Pericardium fibroblast (primary cell): ENCODE measurements around the gene PDXP. TPM values are rescaled to one million over a fixed set of nuclear protein-coding genes. Genes with fewer than 3 reads are reported as not detected.

Experiments
- total RNA-seq: library from RNA; depleted of rRNA; stranded (reverse); fragments of >200 nt; gene quantifications from 2 replicates; pipeline ENCODE4 v1.2.3, GENCODE V29; 2015

Gene PDXP, protein sequence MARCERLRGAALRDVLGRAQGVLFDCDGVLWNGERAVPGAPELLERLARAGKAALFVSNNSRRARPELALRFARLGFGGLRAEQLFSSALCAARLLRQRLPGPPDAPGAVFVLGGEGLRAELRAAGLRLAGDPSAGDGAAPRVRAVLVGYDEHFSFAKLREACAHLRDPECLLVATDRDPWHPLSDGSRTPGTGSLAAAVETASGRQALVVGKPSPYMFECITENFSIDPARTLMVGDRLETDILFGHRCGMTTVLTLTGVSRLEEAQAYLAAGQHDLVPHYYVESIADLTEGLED
- 12.9 and 17.4 TPM in 2 replicates for total RNA-seq

DNA sequence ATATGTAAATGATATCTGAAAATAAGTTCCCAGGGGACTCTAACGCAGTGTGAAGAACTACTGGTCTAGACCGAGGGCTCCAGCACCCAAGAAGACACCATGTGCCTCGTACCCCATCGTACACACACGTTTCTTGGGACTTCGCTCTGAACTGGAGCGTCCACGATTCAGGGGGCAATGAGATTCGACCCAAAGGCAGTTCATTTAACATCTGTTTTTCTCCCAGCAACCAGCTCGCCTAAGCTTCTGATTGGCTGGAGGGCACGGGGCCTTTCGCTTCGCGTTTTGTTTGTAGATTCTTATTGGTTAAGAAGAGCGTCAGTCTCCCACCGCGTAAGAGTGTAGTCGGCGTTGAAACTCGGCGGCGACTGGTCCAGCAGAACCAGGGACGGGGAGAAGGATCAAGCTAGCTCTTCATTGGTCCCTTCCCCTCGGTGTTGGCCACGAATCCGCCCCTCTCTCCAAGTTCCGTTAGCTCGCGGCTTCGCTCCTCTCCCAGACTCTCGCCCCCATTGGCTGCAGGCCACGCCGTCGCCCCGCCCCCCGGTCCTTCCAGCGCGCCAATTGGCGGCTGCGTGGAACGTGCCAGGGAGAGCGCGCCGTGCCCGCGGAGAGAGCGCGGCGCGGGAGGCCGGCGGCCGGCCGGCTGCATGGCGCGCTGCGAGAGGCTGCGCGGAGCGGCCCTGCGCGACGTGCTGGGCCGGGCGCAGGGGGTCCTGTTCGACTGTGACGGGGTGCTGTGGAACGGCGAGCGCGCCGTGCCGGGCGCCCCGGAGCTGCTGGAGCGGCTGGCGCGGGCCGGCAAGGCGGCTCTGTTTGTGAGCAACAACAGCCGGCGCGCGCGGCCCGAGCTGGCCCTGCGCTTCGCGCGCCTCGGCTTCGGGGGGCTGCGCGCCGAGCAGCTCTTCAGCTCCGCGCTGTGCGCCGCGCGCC is at the start of gene PDXP:
PDXP (plus strand) TSS at position 591 of the 933 bp plus-strand sequence; CDS start at position 651, 60 bp downstream.

DNA sequence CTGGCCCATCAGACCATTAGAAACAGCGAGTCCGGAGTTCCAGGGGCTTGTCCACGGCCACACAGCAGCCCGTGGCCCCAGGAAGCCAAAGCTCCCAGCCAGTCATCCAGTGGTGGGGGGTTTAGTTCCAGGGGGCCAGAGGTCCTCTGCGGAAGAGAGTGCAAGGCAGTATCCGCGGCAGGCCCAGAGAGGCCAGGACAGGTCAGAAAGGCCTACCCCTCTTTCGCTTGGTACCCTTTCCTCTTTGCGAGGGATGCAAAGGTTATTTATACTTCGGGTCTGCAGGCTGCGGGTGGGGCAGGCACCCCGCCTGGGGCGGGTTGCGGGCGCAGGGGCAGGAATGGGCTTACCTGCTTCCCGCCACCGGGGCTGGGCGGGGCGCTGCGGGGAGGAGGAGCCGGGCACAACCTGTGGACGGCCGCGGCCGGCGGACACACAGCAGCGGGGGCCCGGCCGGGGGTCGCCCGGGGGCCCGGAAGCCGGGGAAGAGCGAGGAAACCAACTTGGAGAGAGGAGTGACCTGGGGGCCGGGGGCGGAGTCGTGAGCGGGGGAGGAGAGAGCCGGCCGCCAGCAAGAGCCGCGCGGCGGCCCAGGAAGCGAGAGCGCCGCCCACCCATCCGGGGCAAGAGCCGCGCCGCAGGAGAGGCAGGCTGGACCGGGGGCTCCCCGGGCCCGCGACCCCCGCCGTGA is 19.3 kb upstream of the PDXP start, which contains the start of gene SH3BP1:
SH3BP1 (plus strand) TSS at position 600 of the 691 bp plus-strand sequence. CDS start 119 bp downstream, outside the sequence.

DNA sequence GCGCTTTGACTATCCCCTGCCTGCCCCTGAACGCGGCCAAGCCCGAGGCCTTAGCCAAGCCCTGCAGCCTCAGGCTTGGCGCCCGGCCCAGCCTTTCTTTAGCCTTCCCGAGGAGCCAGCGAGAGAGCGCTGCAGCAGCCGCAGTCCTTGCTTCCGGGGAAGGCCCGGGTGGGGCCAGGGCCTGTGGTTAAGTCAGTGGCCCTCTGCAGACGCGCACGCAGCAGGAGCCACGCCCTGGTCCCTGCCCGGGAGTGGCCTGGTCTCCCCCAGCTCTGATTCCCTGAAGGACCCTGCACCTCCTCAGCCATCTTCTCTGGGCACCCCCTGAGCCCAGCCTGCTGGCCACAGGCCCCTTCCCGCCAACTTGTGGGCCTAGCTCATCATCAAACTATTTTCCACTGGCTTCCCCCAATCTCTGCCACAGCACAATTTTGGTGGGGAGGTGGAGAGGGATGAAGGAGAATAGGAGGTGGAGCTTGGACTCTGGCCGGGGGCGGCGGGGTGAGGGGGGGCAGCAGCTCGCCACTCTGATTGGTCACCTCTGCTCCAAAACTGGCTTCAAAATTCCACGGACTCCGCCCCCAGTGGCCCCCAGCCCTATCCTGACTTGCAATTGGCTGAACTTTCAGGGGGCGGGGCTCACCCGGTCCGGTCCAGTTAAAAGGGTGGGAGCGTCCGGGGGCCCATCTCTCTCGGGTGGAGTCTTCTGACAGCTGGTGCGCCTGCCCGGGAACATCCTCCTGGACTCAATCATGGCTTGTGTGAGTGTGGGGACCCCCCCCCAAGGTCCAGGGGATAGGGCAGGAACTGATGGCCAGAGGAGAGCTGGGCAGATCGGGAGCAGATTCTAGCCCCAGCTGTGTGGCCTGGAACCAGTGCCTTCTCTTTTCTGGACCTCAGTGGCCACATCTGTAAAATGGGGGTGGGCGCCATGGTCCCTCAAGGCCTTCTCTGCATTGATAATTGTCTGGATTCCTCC is 16.7 kb downstream of the PDXP start, which contains the start of gene LGALS1:
LGALS1 (plus strand) TSS at position 686 of the 979 bp plus-strand sequence; CDS start at position 753, 67 bp downstream.

DNA sequence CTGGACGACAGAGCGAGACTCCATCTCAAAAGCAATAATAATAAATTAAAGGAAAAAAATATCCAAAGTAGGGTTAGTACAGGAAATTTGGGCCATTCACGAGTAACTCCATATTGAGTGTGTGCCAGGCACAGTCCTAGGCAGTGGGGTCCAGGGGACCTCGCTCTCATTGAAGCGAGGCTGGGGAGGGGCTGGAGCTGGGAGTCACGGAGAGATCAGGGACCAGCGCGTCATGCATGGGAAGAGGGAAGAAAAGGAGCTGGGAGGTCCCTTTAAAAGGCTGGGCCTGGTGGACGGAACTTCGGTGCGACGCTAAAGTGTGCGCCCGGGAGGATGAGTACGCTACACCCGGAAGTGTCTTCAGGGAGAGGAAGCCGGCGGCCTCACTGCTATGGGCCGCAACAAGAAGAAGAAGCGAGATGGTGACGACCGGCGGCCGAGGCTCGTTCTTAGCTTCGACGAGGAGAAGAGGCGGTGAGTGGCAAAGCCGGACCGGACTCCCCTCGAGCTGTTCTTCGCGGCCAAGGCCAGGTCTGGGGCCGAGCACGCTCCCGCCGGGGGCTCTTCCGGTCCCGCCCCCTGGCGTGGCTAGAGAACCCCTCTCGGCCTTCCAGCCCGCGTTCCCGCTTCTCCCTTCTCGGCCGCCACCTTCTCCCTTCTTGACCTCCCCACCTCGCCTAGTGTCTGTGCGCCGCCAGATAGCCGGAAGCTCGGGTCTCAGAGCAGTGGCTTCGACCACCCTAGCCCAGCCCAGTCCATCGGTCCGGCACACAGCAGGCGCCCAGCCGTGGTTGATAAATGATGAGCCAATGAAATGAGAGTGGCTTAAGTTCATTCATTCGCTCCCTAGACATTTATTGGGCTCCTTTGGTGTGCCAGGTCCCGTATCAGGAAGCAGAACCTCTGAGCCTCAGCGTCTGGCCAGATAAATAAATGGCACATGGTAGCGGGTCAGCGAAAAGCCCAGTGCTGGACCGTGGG is 27.8 kb downstream of the PDXP start, which contains the start of gene NOL12:
NOL12 (plus strand) TSS at position 342 of the 981 bp plus-strand sequence; CDS start at position 392, 50 bp downstream.

DNA sequence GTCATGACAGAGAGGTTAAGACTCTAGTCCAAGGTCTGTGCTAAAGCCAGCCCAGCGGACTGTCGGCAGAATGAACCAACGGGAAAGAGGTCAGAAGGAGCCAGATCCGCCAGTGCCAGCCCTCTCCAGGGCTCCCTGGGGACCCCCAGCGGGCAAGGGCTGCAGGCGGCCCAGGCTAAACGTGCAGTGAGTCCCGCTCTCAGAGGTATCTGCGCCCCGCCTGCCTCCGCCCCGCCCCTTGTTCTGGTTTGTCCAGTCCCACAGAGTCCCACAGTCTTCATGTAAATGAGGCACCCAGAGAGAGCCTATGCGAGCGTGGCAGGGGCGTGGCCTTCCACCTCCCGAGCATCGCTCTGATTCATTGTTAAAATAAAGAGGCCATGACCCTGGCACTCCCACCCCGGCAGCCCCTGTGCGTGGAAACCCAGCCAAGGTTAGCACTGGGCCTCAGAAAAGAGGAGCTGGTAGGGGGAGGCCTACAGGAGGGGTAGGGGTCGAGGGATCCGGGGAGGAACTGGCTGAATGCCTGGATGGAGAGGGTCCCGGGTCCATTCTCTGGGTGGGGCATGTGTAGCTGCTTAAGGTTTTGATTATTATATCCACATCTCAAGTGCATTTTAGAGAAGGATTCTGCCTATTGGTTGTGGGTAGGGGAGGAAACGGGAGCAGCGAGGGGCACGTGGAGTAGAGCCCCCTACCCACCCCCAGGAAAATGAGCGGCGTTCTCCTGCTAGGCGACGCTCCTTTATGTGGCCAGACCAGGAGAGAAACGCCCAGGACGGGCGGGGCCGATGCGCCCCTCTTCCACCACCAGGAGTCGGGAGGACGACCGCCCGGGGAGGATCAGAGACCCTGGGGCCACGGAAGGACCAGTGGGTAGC is 38.4 kb downstream of the PDXP start, which contains the start of gene TRIOBP:
TRIOBP (plus strand) TSS at position 392 of the 881 bp plus-strand sequence. CDS start 4,318 bp downstream, outside the sequence.

Other genes with a start within 250 kb of the PDXP start
- 0.23 and 0.60 TPM in 2 replicates for gene ELFN2, start 231.2 kb upstream of the PDXP start, total RNA-seq
- not detected in 2 replicates for gene MFNG, start 172.3 kb upstream of the PDXP start, total RNA-seq
- gene CARD10, start 139.3 kb upstream of the PDXP start, total RNA-seq: 5.6 and 9.1 TPM in 2 replicates
- gene CDC42EP1, start 98.2 kb upstream of the PDXP start, total RNA-seq: 118 and 169 TPM in 2 replicates
- 0.58 TPM in 1 of 2 replicates, not detected in the other for gene LGALS2, start 78.6 kb upstream of the PDXP start, total RNA-seq
- 27.5 and 30.8 TPM in 2 replicates for gene GGA1, start 49.9 kb upstream of the PDXP start, total RNA-seq
- gene SH3BP1, start 19.1 kb upstream of the PDXP start, total RNA-seq: 16.1 and 18.7 TPM in 2 replicates
- 4,461 and 4,473 TPM in 2 replicates for gene LGALS1, start 16.9 kb downstream of the PDXP start, total RNA-seq
- gene NOL12, start 27.6 kb downstream of the PDXP start, total RNA-seq: 8.6 and 14.6 TPM in 2 replicates
- gene TRIOBP, start 38.3 kb downstream of the PDXP start, total RNA-seq: 157 and 214 TPM in 2 replicates
- 32.4 and 40.8 TPM in 2 replicates for gene GCAT, start 149.2 kb downstream of the PDXP start, total RNA-seq
- gene GALR3, start 164.7 kb downstream of the PDXP start, total RNA-seq: not detected in 2 replicates
- 26.5 and 30.0 TPM in 2 replicates for gene ANKRD54, start 185.6 kb downstream of the PDXP start, total RNA-seq
- 447 and 612 TPM in 2 replicates for gene EIF3L, start 190.7 kb downstream of the PDXP start, total RNA-seq
- 30.6 and 31.7 TPM in 2 replicates for gene MICALL1, start 247.6 kb downstream of the PDXP start, total RNA-seq